Keratinocyte (primary cell): ENCODE measurements around the gene HSP90B1. TPM values are rescaled to one million over a fixed set of nuclear protein-coding genes. Genes with fewer than 3 reads are reported as not detected.

Experiments used
- DNase-seq: peaks from one replicate; pipeline ENCODE4 v3.0.0-alpha.2; 2011; ENCODE audit warnings: low read depth, missing footprints, low spot score
- FAIRE-seq: peaks from 2 replicates; lab custom pipeline; 2011; peaks lifted over from hg19 to GRCh38; lab: Jason Lieb, UNC
- H2AFZ ChIP-seq: 2 replicates; pipeline ENCODE4 v1.6.0; 2012; ENCODE audit warnings: low read length, control low read depth, inconsistent platforms; ENCODE audit not compliant: control insufficient read depth
- H3K27ac ChIP-seq: 2 replicates; pipeline ENCODE4 v1.5.1; 2011; ENCODE audit warnings: low read length; ENCODE audit not compliant: control insufficient read depth, insufficient read depth
- H3K27me3 ChIP-seq: 3 replicates; pipeline ENCODE4 v1.6.0; 2011; ENCODE audit warnings: low read length; ENCODE audit not compliant: control insufficient read depth, insufficient read depth; ENCODE audit errors: extremely low read depth
- H3K36me3 ChIP-seq, 2 experiments: 2 replicates in 1 of 2; 3 replicates in 1 of 2; pipeline ENCODE4 v1.5.1; 2011; ENCODE audit warnings: low read length in 2 of 2, mild to moderate bottlenecking in 1 of 2; ENCODE audit not compliant: control insufficient read depth in 2 of 2, insufficient read depth in 2 of 2; ENCODE audit errors: extremely low read depth in 1 of 2
- H3K4me1 ChIP-seq: 3 replicates; pipeline ENCODE4 v1.5.1; 2011; ENCODE audit warnings: low read length; ENCODE audit not compliant: control insufficient read depth, insufficient read depth; ENCODE audit errors: extremely low read depth
- H3K4me2 ChIP-seq: 3 replicates; pipeline ENCODE4 v1.6.0; 2011; ENCODE audit warnings: low read depth, low read length; ENCODE audit not compliant: control insufficient read depth, insufficient read depth; ENCODE audit errors: extremely low read depth
- H3K4me3 ChIP-seq, 3 experiments: fragments of 200-600 bp in 1 of 3; sonication (generic) in 1 of 3; 2 replicates in 2 of 3; 3 replicates in 1 of 3; pipeline ENCODE4 v1.5.1; 2011 to 2016; ENCODE audit warnings: low read length in 3 of 3, mild to moderate bottlenecking in 3 of 3, control low read depth in 2 of 3, inconsistent platforms in 1 of 3, low read depth in 1 of 3, mixed read lengths in 1 of 3, mixed run types in 1 of 3, moderate library complexity in 1 of 3; ENCODE audit not compliant: control insufficient read depth in 2 of 3, insufficient read depth in 2 of 3; ENCODE audit errors: extremely low read depth in 1 of 3
- H3K79me2 ChIP-seq: 2 replicates; pipeline ENCODE4 v1.6.0; 2012; ENCODE audit warnings: low read length; ENCODE audit not compliant: control insufficient read depth, insufficient read depth
- H3K9ac ChIP-seq: 3 replicates; pipeline ENCODE4 v1.6.0; 2011; ENCODE audit warnings: low read length; ENCODE audit not compliant: control insufficient read depth, insufficient read depth; ENCODE audit errors: extremely low read depth
- H3K9me1 ChIP-seq: 3 replicates; pipeline ENCODE4 v1.6.0; 2011; ENCODE audit warnings: low read length; ENCODE audit not compliant: control insufficient read depth, insufficient read depth; ENCODE audit errors: extremely low read depth
- H3K9me3 ChIP-seq: 2 replicates; pipeline ENCODE4 v1.5.1; 2012; ENCODE audit warnings: low read depth, low read length; ENCODE audit not compliant: control insufficient read depth
- H4K20me1 ChIP-seq: 3 replicates; pipeline ENCODE4 v1.6.0; 2011; ENCODE audit warnings: low read length; ENCODE audit not compliant: control insufficient read depth, insufficient read depth; ENCODE audit errors: extremely low read depth
- CTCF ChIP-seq, 3 experiments: IDR thresholded peaks in 1 of 3; conservative IDR thresholded peaks in 1 of 3; optimal IDR thresholded peaks in 1 of 3; 2 replicates in 2 of 3; 3 replicates in 1 of 3; pipeline versions ENCODE3 to v1.5.1; 2011; ENCODE audit warnings: low read length in 3 of 3, mild to moderate bottlenecking in 3 of 3, moderate library complexity in 2 of 3, control low read depth in 1 of 3, inconsistent platforms in 1 of 3; ENCODE audit not compliant: insufficient read depth in 2 of 3; ENCODE audit errors: extremely low read depth in 1 of 3
- EZH2 ChIP-seq: IDR thresholded peaks from one replicate; pipeline ENCODE4 v1.6.1; 2012; ENCODE audit warnings: inconsistent platforms, mild to moderate bottlenecking, low read length, moderate library complexity
- dilution Hi-C: fragments of 300-500 bp; cut with MboI; formaldehyde crosslinking; loops from one replicate; pipeline ENCODE4 v1.7.0; 2020; ENCODE audit warnings: low sequenced_read_pairs; ENCODE audit not compliant: extremely low pct_ligation_motif_present
- polyA plus RNA-seq, 5 experiments: library from polyadenylated mRNA; depleted of rRNA in 3 of 5; stranded (reverse) in 3 of 5; stranded (forward) in 1 of 5; unstranded in 1 of 5; fragments of >200 nt; gene quantifications; 1 replicate in 1 of 5; 2 replicates in 3 of 5; 3 replicates in 1 of 5; pipeline versions ENCODE4 v1.2.1 to v1.2.3, GENCODE V29; 2011 to 2012; ENCODE audit warnings: missing spikeins in 2 of 5, low read depth in 1 of 5, low replicate concordance in 1 of 5

Gene HSP90B1
- polyA plus RNA-seq, 1 donor (not counting 4 experiments of a cell fraction or from before 2014, with no cell fraction given), result 954 TPM

DNA sequence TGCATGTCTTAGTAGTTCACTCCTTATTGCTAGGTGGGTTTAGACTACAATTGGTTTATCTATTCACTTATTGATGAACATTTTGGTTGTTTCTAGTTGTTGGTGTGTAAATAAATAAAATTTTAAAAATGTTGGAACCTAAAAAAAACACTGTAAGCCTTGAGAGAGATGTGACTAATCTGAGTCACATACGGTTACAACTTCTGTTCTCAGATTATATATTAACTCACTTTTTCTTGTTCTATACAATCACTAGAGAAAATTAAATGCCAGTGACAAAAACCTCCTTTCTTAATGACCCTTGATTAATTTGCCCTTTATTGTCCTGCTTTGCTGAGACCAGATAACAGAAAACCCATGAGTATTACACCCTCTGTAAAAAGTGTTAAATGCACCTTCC, 28.4 kb downstream of the HSP90B1 start:
- no peak overlapping the region for H3K27ac ChIP-seq
- no peaks in the 10 kb centered on the region for H3K9me3 ChIP-seq
- H2AFZ ChIP-seq, result no peak overlapping the region
- peaks cover 34% of the 10 kb centered on the region for H3K79me2 ChIP-seq
- no peaks in the 10 kb centered on the region for H3K9me1 ChIP-seq
- DNase-seq (no peak), FAIRE-seq (no peak)
- no peak overlapping the region for H3K4me2 ChIP-seq
- H4K20me1 ChIP-seq, result no peaks in the 10 kb centered on the region
- peaks cover 13% of the 10 kb centered on the region for H3K4me1 ChIP-seq
- TF ChIP-seq EZH2 (no peak), CTCF (optimal IDR thresholded peaks at IDR 0.05 in 1 of 3, IDR thresholded peaks at IDR 0.05 in 1 of 3, conservative IDR thresholded peaks at IDR 0.05 in 1 of 3; ENCODE audit: extremely low read depth in 1 of 3, insufficient read depth in 2 of 3, low read length in 3 of 3) (no peak)
- H3K9ac ChIP-seq, result no peak overlapping the region
- H3K4me3 ChIP-seq, result no peak overlapping the region
- peaks cover 0 to 3% of the 10 kb centered on the region in 2 experiments for H3K36me3 ChIP-seq
- H3K27me3 ChIP-seq, result no peaks in the 10 kb centered on the region
- dilution Hi-C loops, result no loop called here

GRCh38 chr12:103960616-103961227, 30.5 kb downstream of the HSP90B1 start:
- peaks cover 0 to 1% of the 10 kb centered on the region in 2 experiments for H3K36me3 ChIP-seq
- no peaks in the 10 kb centered on the region for H3K9me3 ChIP-seq
- FAIRE-seq, result no peak
- H3K4me1 ChIP-seq, result peaks cover 16% of the 10 kb centered on the region
- no peaks in the 10 kb centered on the region for H3K9me1 ChIP-seq
- H3K27ac ChIP-seq, result no peak overlapping the region
- no peaks in the 10 kb centered on the region for H4K20me1 ChIP-seq
- peaks cover 36% of the 10 kb centered on the region for H3K79me2 ChIP-seq
- TF ChIP-seq CTCF (optimal IDR thresholded peaks at IDR 0.05 in 1 of 3, IDR thresholded peaks at IDR 0.05 in 1 of 3, conservative IDR thresholded peaks at IDR 0.05 in 1 of 3; ENCODE audit: extremely low read depth in 1 of 3, insufficient read depth in 2 of 3, low read length in 3 of 3), result no peak
- no peak for TF ChIP-seq EZH2
- no peak overlapping the region for H2AFZ ChIP-seq
- H3K4me3 ChIP-seq, result no peak overlapping the region
- DNase-seq, result no peak
- no peak overlapping the region for H3K4me2 ChIP-seq
- no peaks in the 10 kb centered on the region for H3K27me3 ChIP-seq
- H3K9ac ChIP-seq, result no peak overlapping the region
- dilution Hi-C loops, result no loop called here
